Measurements from ENCODE around the gene RTKN. TPM values are rescaled to one million over a fixed set of nuclear protein-coding genes. Genes with fewer than 3 reads are reported as not detected.

Gene RTKN
- total and polyA plus RNA-seq, 9 of the 15 experiments (the other 6 are each of a cell fraction or from before 2014, with no cell fraction given): 0.14 to 6.9 (median 3.6) TPM

- TF ChIP-seq ZNF318 (IDR thresholded peaks at IDR 0.05; ENCODE audit: borderline replicate concordance in 1 of 2, low read depth in 1 of 2): no peak
- TF ChIP-seq MNT (conservative IDR thresholded peaks at IDR 0.05): no peak
- no peak for TF ChIP-seq TGIF2 (CRISPR knock-in tag; IDR thresholded peaks at IDR 0.05)
- no peak for TF ChIP-seq TRIM25 (IDR thresholded peaks at IDR 0.05; ENCODE audit: borderline replicate concordance)
Measured at GRCh38 chr2:74474899-74475298, 33.2 kb upstream of the RTKN start (continued).

All from K562 (cell line).